BLaER1 treated with 17β-estradiol and CSF1 and Interleukin-3, amounts not matched to agents 10 nM and 100 nM (cell line): ENCODE results near the gene B4GALT6.
A peak's percentile ranks its signal among the peaks of the same experiment; 100 is the strongest.

Experiments
- H3K27ac ChIP-seq, 11 experiments: shearing (Covaris generic); formaldehyde crosslinking; 2 replicates each; pipeline ENCODE4 v1.8.1; 2022
- H3K27me3 ChIP-seq, 11 experiments: shearing (Covaris generic); formaldehyde crosslinking; 2 replicates each; pipeline ENCODE4 v1.8.1; 2022
- H3K36me3 ChIP-seq, 11 experiments: shearing (Covaris generic); formaldehyde crosslinking; 2 replicates each; pipeline ENCODE4 v1.8.1; 2022
- H3K4me1 ChIP-seq, 10 experiments: shearing (Covaris generic); formaldehyde crosslinking; 2 replicates each; pipeline ENCODE4 v1.8.1; 2022
- H3K4me2 ChIP-seq, 11 experiments: shearing (Covaris generic); formaldehyde crosslinking; 2 replicates each; pipeline ENCODE4 v1.8.1; 2022
- H3K4me3 ChIP-seq, 10 experiments: shearing (Covaris generic); formaldehyde crosslinking; 2 replicates each; pipeline ENCODE4 v1.8.1; 2022
- H3K9ac ChIP-seq, 11 experiments: shearing (Covaris generic); formaldehyde crosslinking; 2 replicates each; pipeline ENCODE4 v1.8.1; 2022
- H3K9me3 ChIP-seq, 11 experiments: shearing (Covaris generic); formaldehyde crosslinking; replicated peaks in 1 of 11; 2 replicates each; pipeline ENCODE4 v1.8.1; 2022
- H4K20me1 ChIP-seq, 11 experiments: shearing (Covaris generic); formaldehyde crosslinking; 2 replicates each; pipeline ENCODE4 v1.8.1; 2022
- Cebpa-rat ChIP-seq, 11 experiments: shearing (Covaris generic); IDR thresholded peaks; 2 replicates each; pipeline ENCODE4 v1.8.1; 2022

Gene B4GALT6

GRCh38 chr18:31576670-31577069 is 107.7 kb downstream of the B4GALT6 start:
- TF ChIP-seq Cebpa-rat (IDR thresholded peaks at IDR 0.05), result no peak
- Histone ChIP-seq H3K9ac (no peak overlapping the region), H3K4me3 (no peak overlapping the region), H4K20me1 (no peaks in the 10 kb centered on the region), H3K27ac (no peak overlapping the region), H3K4me1 (peaks cover 0 to 6% (median 0%) of the 10 kb centered on the region in 10 experiments; a peak in 2 of 20 replicates), H3K36me3 (no peaks in the 10 kb centered on the region), H3K9me3 (0 out of 22 replicates have a peak, but pooled peaks cover 0 to 7% (median 0%) of the 10 kb centered on the region in 11 experiments), H3K4me2 (peak overlapping the region in 2 of 11 experiments; percentile 24 to 31; a peak in 3 of 22 replicates), H3K27me3 (no peaks in the 10 kb centered on the region)

GRCh38 chr18:31575515-31576257 is 108.7 kb downstream of the B4GALT6 start:
- Histone ChIP-seq H3K36me3 (no peaks in the 10 kb centered on the region), H4K20me1 (no peaks in the 10 kb centered on the region), H3K9me3 (0 out of 22 replicates have a peak, but pooled peaks cover 0 to 7% (median 0%) of the 10 kb centered on the region in 11 experiments), H3K9ac (no peak overlapping the region), H3K4me1 (peaks cover 0 to 6% (median 0%) of the 10 kb centered on the region in 10 experiments; a peak in 2 of 20 replicates), H3K27me3 (no peaks in the 10 kb centered on the region), H3K27ac (no peak overlapping the region), H3K4me3 (no peak overlapping the region), H3K4me2 (no peak overlapping the region)
- TF ChIP-seq Cebpa-rat (IDR thresholded peaks at IDR 0.05), result no peak

DNA sequence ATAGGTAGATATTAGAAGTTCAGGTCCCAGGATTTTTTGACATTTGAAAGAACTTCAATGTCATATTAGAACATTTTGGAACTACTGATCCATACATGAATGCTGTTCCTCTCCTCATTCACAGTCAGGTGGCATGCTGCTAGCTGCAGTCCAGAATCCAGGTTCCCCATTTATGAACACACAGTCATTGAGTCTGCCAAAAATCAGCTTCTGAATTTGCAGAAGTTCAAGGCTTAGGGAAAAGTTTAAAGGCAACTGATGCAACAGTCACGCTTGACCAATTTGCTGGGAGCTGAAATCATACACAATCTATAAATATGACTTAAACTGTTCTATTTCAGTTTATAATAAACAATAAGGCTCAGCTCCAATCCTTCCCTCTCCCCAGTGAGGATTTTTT is 110.0 kb downstream of the B4GALT6 start:
- Histone ChIP-seq H3K9me3 (0 out of 22 replicates have a peak, but pooled peaks cover 0 to 7% (median 0%) of the 10 kb centered on the region in 11 experiments), H3K4me2 (no peak overlapping the region), H3K27me3 (no peaks in the 10 kb centered on the region), H3K4me3 (no peak overlapping the region), H4K20me1 (no peaks in the 10 kb centered on the region), H3K27ac (no peak overlapping the region), H3K9ac (no peak overlapping the region), H3K36me3 (no peaks in the 10 kb centered on the region), H3K4me1 (peaks cover 0 to 6% (median 0%) of the 10 kb centered on the region in 10 experiments; a peak in 2 of 20 replicates)
- TF ChIP-seq Cebpa-rat (IDR thresholded peaks at IDR 0.05), result no peak
